RWPE2 (cell line): Measurements from ENCODE around the gene GPA33.

Source experiments
- ATAC-seq: fragments of 200-7000 bp; cut with Tn5 transposase; 3 replicates; pipeline ENCODE4 v1.9.1; 2021; ENCODE audit warnings: low read depth
- DNase-seq: peaks from one replicate; pipeline ENCODE4 v3.0.0-alpha.2; 2020; ENCODE audit warnings: low spot score
- H3K27ac ChIP-seq: fragments of 450-650 bp; 2 replicates; pipeline ENCODE4 v1.5.1; 2017; ENCODE audit warnings: mild to moderate bottlenecking; ENCODE audit not compliant: poor library complexity, severe bottlenecking
- H3K27me3 ChIP-seq: fragments of 250-450 bp; sonication (Bioruptor Pico); 2 replicates; pipeline ENCODE4 v1.5.1; 2021; ENCODE audit warnings: mild to moderate bottlenecking, moderate library complexity; ENCODE audit not compliant: insufficient read depth, poor library complexity, severe bottlenecking
- H3K36me3 ChIP-seq: fragments of 250-450 bp; sonication (Bioruptor Pico); 2 replicates; pipeline ENCODE4 v1.5.1; 2020; ENCODE audit warnings: low read depth, mild to moderate bottlenecking, moderate library complexity
- H3K4me1 ChIP-seq: fragments of 250-450 bp; sonication (Bioruptor Pico); 2 replicates; pipeline ENCODE4 v1.5.1; 2021; ENCODE audit warnings: mild to moderate bottlenecking, moderate library complexity; ENCODE audit not compliant: insufficient read depth, poor library complexity, severe bottlenecking
- H3K4me3 ChIP-seq: fragments of 250-450 bp; sonication (Bioruptor Pico); 2 replicates; pipeline ENCODE4 v1.5.1; 2021; ENCODE audit warnings: mild to moderate bottlenecking, moderate library complexity; ENCODE audit not compliant: severe bottlenecking
- H3K9me3 ChIP-seq: fragments of 250-450 bp; sonication (Bioruptor Pico); 2 replicates; pipeline ENCODE4 v1.5.1; 2021; ENCODE audit warnings: mild to moderate bottlenecking, moderate library complexity; ENCODE audit not compliant: severe bottlenecking
- CTCF ChIP-seq: fragments of 450-650 bp; IDR thresholded peaks from one replicate; pipeline ENCODE4 v1.5.1; 2017; ENCODE audit warnings: mild to moderate bottlenecking, moderate library complexity; ENCODE audit not compliant: poor library complexity, severe bottlenecking

GPA33 gene

GRCh38 chr1:167013108-167013929 lies 76.9 kb downstream of the GPA33 start:
- ATAC-seq (no peak), DNase-seq (no peak)
- TF ChIP-seq CTCF: no peak

GRCh38 chr1:167012570-167012969 lies 77.6 kb downstream of the GPA33 start:
- ATAC-seq: no peak
- no peaks in the 10 kb centered on the region for H3K4me1 ChIP-seq
- DNase-seq: no peak
- TF ChIP-seq CTCF: no peak
- H3K27ac ChIP-seq: no peak overlapping the region
- no peaks in the 10 kb centered on the region for H3K27me3 ChIP-seq
- no peaks in the 10 kb centered on the region for H3K36me3 ChIP-seq
- no peaks in the 10 kb centered on the region for H3K9me3 ChIP-seq
- no peak overlapping the region for H3K4me3 ChIP-seq

More at GRCh38 chr1:167013108-167013929, 76.9 kb downstream of the GPA33 start:
- Histone ChIP-seq H3K27ac (no peak overlapping the region), H3K9me3 (no peaks in the 10 kb centered on the region), H3K27me3 (no peaks in the 10 kb centered on the region), H3K4me3 (no peak overlapping the region), H3K36me3 (no peaks in the 10 kb centered on the region), H3K4me1 (no peaks in the 10 kb centered on the region)

GRCh38 chr1:167011560-167012191 lies 78.5 kb downstream of the GPA33 start:
- no peak for ATAC-seq
- Histone ChIP-seq H3K4me1 (no peaks in the 10 kb centered on the region), H3K27me3 (no peaks in the 10 kb centered on the region), H3K27ac (no peak overlapping the region), H3K4me3 (no peak overlapping the region), H3K9me3 (no peaks in the 10 kb centered on the region), H3K36me3 (no peaks in the 10 kb centered on the region)
- no peak for TF ChIP-seq CTCF
- DNase-seq: no peak

GRCh38 chr1:167003711-167004110 lies 86.5 kb downstream of the GPA33 start:
- ATAC-seq (no peak), DNase-seq (no peak)
- no peak overlapping the region for H3K4me3 ChIP-seq
- no peak for TF ChIP-seq CTCF
- no peak overlapping the region for H3K27ac ChIP-seq
- no peaks in the 10 kb centered on the region for H3K4me1 ChIP-seq
- no peaks in the 10 kb centered on the region for H3K36me3 ChIP-seq
- H3K9me3 ChIP-seq: no peaks in the 10 kb centered on the region
- H3K27me3 ChIP-seq: no peaks in the 10 kb centered on the region
